Mammary epithelial cell (primary cell): ENCODE data around the gene MSI2.

Source experiments
- CTCF ChIP-seq, 2 donors: IDR thresholded peaks in 1 of 2; conservative IDR thresholded peaks in 1 of 2; 2 replicates each; pipeline ENCODE4 v1.5.1; 2011 to 2012; ENCODE audit warnings: inconsistent platforms in 2 of 2, low read length in 2 of 2, mild to moderate bottlenecking in 2 of 2, control low read depth in 1 of 2, low read depth in 1 of 2; ENCODE audit not compliant: insufficient read depth in 1 of 2; ENCODE audit errors: extremely low read depth in 1 of 2
- EZH2 ChIP-seq: IDR thresholded peaks from 2 replicates; pipeline ENCODE4 v1.6.1; 2012; ENCODE audit warnings: low read length, inconsistent platforms, borderline replicate concordance

- TF ChIP-seq CTCF (conservative IDR thresholded peaks at IDR 0.05 in 1 of 2, IDR thresholded peaks at IDR 0.05 in 1 of 2; ENCODE audit: extremely low read depth in 1 of 2, insufficient read depth in 1 of 2, low read depth in 1 of 2, low read length in 2 of 2), result no peak
- no peak for TF ChIP-seq EZH2
Measured at GRCh38 chr17:57574040-57574513, 317.8 kb downstream of the MSI2 start.
